Activated naive CD8-positive, alpha-beta T cell treated with anti-CD3 and anti-CD28 coated beads, Interleukin-2, amount 50 U/mL, for 16 hours (primary cell): ENCODE data around the gene COPG2.

Experiments used
- DNase-seq: peaks from one replicate; pipeline ENCODE4 v3.0.0-alpha.2; 2020; ENCODE audit warnings: low read depth, low spot score

The COPG2 gene

GRCh38 chr7:130475776-130476175, 192.8 kb downstream of the COPG2 start:
- no peak for DNase-seq

- no peak for DNase-seq
These were observed 194.7 kb downstream of the COPG2 start for GRCh38 chr7:130473876-130474275.

- DNase-seq: no peak
These were observed 195.3 kb downstream of the COPG2 start for GRCh38 chr7:130473289-130473688.

- DNase-seq: no peak
These were observed 196.6 kb downstream of the COPG2 start for GRCh38 chr7:130471974-130472373.

- no peak for DNase-seq
These were observed 199.9 kb downstream of the COPG2 start for GRCh38 chr7:130468612-130469011.

GRCh38 chr7:130463553-130464434, 204.8 kb downstream of the COPG2 start:
- no peak for DNase-seq

- no peak for DNase-seq
These were observed 207.3 kb downstream of the COPG2 start for GRCh38 chr7:130461272-130461671.

- no peak for DNase-seq
These were observed 210.3 kb downstream of the COPG2 start for GRCh38 chr7:130458257-130458656.
